Activated T-helper 1 cell treated with Interleukin-2 at 50 U/mL for 16 hours (primary cell): ENCODE data around the gene PPP1R14C.
"Not testable (repeated sequence)": the region's sequence is repeated elsewhere in the genome, so short reads cannot be mapped to it uniquely, and the experiment has no call there.

Experiments used
- DNase-seq: peaks from one replicate; pipeline ENCODE4 v3.0.0-alpha.2; 2020; ENCODE audit warnings: low read depth

PPP1R14C gene

DNA sequence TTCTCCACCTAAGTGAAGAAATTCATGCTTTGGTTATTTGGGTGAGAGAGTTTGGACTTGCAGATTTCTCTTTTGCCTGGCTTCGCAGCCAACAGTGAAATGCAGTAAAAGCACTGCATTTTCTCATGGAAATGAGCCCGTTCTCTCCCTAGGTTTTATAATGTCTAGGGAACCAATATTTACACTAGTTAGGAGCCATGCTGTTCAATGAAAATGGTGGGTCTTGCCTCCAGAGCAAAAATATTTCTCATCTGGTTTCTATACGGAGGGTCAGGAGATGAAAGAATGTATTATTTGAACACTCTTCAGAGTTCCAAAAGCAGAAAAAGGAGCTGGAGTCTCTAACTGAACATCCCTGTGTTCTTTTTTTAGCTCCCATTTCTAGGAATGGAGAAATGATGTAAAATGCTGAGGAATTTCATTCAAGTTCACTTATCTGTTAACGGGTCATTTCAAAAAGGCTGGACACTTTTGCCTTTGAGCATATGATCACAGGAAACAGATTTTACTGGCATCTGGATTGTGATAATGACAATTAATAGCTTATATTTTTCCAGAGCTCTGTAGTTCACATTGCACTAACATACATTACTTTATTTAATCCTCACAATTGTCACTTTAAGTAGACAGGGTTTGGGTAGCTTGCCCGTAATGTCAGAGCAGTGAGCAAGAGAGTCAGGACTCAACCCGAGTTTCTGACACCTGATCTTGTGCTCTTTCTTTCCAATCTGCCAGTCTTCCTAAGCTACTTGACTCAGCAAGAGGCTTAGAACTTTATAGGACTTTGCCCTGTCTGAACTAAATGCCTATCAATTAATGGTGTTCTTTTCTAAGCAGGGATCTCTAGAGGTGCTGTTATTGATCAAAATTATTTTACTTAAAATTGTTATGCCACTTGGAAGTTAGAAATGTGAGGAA, 78.0 kb downstream of the PPP1R14C start:
- no peak for DNase-seq

- DNase-seq = no peak
Measured at GRCh38 chr6:150224820-150225219, 82.0 kb downstream of the PPP1R14C start.

- no peak for DNase-seq
Measured at GRCh38 chr6:150227281-150227680, 84.4 kb downstream of the PPP1R14C start.

GRCh38 chr6:150228072-150228733, 85.4 kb downstream of the PPP1R14C start:
- no peak for DNase-seq

- no peak for DNase-seq
Measured at GRCh38 chr6:150229436-150230163, 86.8 kb downstream of the PPP1R14C start.

DNA sequence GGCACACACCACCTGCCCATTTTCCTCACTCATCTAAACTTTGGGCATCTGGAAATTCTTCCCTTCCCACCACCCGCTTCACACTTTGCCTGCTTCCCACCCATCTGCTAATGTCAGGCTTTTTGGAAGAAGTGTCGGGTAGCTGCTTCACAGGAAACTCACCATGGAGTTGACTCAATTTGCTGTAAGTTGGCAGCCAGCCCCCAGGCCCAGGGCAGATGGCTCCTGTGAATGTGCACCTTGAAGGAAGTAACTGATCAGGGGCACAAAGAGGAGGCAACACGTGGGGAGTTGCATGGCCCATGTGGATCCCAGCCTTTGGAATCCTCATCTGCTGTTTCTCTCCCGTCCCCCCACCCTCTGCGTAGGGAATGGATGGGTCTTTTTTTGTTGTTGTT, 87.3 kb downstream of the PPP1R14C start:
- no peak for DNase-seq

DNA sequence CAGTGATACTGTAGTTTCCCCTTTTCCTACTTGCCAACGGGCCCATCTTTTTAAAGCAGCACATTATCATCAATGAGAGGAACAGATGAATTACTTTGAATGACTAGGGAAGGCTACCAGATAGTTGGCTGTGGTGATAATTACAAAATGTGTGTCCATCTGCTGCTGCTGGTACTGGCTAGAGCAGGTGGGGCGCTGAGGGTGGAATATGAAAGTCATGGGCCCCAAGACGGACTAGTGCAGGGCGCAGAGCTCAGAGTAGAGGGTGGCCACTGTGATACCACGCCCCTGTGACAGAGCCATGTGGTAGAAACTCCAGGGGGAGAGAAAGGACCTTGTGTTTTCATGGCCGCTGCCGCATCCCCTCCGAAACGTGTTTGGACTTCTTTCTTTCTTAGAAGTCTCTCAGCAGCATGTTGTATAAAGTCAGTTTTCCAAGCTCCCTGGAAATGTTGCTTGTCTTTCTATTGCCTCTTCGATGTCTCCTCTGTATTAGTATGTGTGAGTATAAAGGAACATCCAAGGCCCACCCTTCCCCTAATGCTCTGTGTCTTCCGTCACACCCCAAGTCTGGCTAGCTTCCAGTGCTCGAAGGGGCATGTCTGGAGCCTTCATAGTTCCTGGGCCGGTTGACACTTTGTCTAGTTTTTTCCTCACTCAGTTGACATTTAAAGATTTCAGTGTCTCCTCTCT, 88.1 kb downstream of the PPP1R14C start:
- DNase-seq = no peak

DNA sequence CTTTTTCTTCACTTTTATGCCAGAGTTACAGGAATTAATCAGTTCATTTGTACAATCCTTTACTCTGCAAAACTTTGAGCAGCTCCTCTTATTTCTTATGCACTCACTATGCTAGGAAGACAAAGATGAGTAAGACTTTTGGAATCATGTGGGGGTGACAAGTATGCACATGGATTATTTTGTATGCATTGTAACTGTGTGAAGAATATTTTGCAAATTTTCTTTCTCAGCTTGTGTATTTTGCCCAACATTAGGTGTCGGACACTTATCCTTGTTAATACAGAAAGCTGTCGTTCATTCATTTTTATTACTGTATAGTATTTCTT, 88.6 kb downstream of the PPP1R14C start:
- no peak for DNase-seq

- DNase-seq = no peak
Measured at GRCh38 chr6:150233843-150234269, 91.0 kb downstream of the PPP1R14C start.

DNA sequence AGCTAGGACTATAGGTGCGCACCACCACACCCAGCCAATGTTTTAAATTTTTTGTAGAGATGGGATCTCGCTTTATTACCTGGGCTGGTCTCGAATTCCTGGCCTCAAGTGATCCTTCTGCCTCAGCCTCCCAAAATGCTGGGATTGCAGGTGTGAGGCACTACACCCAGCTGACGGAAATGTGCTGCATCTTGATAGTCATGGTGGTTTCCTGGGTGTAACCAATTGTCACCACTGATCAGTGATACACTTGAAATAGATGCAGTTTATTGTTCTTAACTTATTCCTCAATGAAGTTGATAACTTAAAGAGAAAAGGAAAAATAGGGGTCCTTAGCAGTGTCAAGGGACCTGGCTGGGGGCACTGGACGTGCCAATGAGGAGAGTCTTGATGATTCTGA, 92.4 kb downstream of the PPP1R14C start:
- DNase-seq = no peak

- no peak for DNase-seq
Measured at GRCh38 chr6:150236114-150236513, 93.3 kb downstream of the PPP1R14C start.

DNA sequence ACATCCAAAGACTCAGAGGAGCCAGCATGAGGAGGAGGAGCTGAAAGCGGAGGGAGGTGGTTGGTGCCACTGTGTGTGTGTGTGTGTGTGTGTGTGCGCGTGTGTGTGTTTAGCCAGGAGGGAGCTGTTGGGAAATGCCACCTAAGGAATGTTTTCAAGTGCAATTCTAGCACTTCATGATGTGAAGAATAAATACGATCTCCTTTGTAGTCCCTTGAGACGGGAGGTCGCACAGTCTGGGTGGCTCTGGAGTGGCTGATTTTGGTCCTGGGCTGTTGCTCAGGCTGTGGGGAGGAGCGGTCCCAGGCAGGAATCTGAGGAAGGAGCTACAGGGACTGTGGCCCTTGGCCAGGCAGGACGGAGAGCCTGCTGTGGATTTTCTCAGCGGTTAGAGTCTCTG, 93.7 kb downstream of the PPP1R14C start:
- DNase-seq = no peak

DNA sequence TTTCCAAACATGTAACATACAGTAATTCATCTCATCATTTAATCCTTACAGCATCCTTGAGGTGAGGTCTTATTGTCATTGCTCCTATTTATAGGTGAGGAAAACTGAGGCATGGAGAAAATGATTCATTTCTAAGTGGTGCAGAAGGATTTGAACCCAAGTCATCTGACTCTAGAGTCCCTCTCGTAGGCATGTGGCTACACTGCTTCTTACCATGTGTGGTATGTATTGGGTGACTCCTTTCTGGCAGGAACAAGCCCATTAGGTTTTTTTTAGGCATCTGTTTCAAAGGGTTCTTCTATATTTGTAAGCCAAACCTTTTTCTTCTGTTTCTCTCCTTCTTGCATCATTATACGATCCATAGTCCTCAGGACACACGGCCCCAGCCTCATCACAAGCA, 94.8 kb downstream of the PPP1R14C start:
- no peak for DNase-seq

DNA sequence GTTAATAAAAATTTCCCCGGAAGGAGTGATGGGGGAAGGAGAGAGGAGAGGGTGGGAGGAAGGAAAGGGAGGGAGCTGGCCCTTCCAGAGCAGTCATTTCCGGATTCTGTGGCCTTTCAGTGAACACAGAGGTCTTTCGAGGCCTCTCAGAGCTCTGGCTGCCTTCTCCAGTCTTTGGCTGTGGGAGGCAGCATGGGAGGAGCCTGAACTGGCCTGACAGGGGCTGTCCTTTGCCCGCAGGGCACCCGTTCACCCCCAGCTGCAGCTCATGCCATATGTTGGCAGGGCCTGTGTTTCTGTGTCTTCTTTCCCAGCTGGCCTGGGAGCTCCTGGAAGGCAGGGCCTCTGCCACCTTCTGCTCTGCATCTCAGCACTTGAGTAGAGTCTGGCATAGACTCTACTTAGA, 95.5 kb downstream of the PPP1R14C start:
- no peak for DNase-seq

GRCh38 chr6:150238846-150239407, 96.1 kb downstream of the PPP1R14C start:
- DNase-seq = no peak

DNA sequence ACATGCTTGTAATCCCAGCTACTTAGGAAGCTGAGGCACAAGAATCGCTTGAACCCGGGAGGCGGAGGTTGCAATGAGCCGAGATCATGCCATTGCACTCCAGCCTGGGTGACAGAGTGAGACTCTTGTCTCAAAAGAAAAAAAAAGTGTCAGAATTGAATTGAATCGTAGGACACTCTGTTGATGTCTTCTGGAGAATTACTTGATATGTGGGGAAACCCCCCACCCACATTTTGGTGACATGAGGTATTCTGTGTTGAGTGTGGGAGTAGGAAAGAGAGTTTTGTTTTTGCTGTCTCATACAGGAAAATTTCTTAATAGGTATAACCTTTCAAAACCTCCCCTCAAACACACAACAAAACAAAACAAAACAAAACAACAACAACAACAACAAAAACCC, 98.9 kb downstream of the PPP1R14C start:
- not testable (repeated sequence) for DNase-seq

DNA sequence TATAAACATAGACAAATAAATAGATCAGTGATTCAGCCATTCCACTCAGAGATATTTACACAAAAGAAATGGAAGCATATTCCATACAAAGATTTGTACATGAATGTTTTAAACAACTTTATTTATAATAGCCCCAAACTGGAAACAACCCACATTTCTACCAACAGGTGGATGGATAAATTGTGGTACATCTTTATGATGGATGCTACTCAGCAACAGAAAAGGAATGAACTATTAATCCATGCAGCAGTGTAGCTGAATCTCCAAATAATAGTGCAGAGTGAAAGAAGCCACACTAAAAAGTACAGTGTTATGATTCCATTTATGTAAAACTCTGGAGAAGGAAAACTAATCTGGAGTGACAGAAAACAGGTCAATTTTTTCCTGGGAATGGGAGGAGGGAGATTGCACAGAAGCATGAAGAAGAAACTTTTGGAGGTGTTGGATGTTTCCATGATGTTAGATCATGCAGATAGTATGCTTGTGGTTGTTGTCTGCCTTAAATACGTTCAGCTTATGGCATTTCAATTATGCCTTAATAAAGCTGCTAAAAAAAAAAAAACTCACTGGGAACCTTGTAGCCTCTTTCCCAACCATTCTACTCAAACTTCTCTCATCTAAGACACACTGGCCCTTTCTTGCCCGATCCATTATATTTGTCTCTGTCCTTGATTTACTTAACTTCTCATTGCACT, 100.9 kb downstream of the PPP1R14C start:
- DNase-seq = no peak

- no peak for DNase-seq
Measured at GRCh38 chr6:150245148-150245935, 102.5 kb downstream of the PPP1R14C start.

GRCh38 chr6:150247803-150248202, 105.0 kb downstream of the PPP1R14C start:
- no peak for DNase-seq

GRCh38 chr6:150248300-150248699, 105.5 kb downstream of the PPP1R14C start:
- DNase-seq = no peak
